GM04503 (cell line): ENCODE data around the gene INMT.

Source experiments
- DNase-seq: peaks from one replicate; pipeline ENCODE4 v3.0.0-alpha.2; 2012; ENCODE audit warnings: low read depth

INMT gene

GRCh38 chr7:30752979-30753378 is 1.0 kb downstream of the INMT start:
- no peak for DNase-seq

- no peak for DNase-seq
Measured at GRCh38 chr7:30754315-30754877, 2.5 kb downstream of the INMT start.

- DNase-seq = no peak
Measured at GRCh38 chr7:30755384-30756154, 3.6 kb downstream of the INMT start.

- no peak for DNase-seq
Measured at GRCh38 chr7:30757342-30757692, 5.4 kb downstream of the INMT start.

- DNase-seq = no peak
Measured at GRCh38 chr7:30760514-30761213, 8.7 kb downstream of the INMT start.

GRCh38 chr7:30761214-30762156 is 9.6 kb downstream of the INMT start:
- DNase-seq = no peak

- DNase-seq = no peak
Measured at GRCh38 chr7:30764030-30764975, 12.4 kb downstream of the INMT start.

GRCh38 chr7:30765408-30765807 is 13.5 kb downstream of the INMT start:
- DNase-seq = no peak

- no peak for DNase-seq
Measured at GRCh38 chr7:30770845-30771173, 18.9 kb downstream of the INMT start.

GRCh38 chr7:30771174-30771879 is 19.4 kb downstream of the INMT start, which contains the start of gene MINDY4:
MINDY4 (plus strand) TSS chr7:30771417; CDS start chr7:30771494, 77 bp downstream.
- DNase-seq = no peak

GRCh38 chr7:30771880-30772425 is 20.0 kb downstream of the INMT start:
- DNase-seq = no peak

- no peak for DNase-seq
Measured at GRCh38 chr7:30772984-30773383, 21.0 kb downstream of the INMT start.

- no peak for DNase-seq
Measured at GRCh38 chr7:30775992-30776391, 24.1 kb downstream of the INMT start.

GRCh38 chr7:30776971-30777370 is 25.0 kb downstream of the INMT start:
- DNase-seq = no peak

- DNase-seq = no peak
Measured at GRCh38 chr7:30778255-30779025, 26.5 kb downstream of the INMT start.

GRCh38 chr7:30779574-30779973 is 27.6 kb downstream of the INMT start:
- DNase-seq = no peak

GRCh38 chr7:30780941-30781340 is 29.0 kb downstream of the INMT start:
- DNase-seq = no peak

GRCh38 chr7:30782690-30783089 is 30.8 kb downstream of the INMT start:
- no peak for DNase-seq

- DNase-seq = no peak
Measured at GRCh38 chr7:30785786-30786185, 33.9 kb downstream of the INMT start.
